H7 (cell line): ENCODE data around the gene FAM24A. TPM values are rescaled to one million over a fixed set of nuclear protein-coding genes. Genes with fewer than 3 reads are reported as not detected.

Experiments
- DNase-seq: peaks from one replicate; pipeline ENCODE4 v3.0.0; 2012
- H3K27me3 ChIP-seq: 2 replicates; pipeline ENCODE4 v1.6.0; 2011; ENCODE audit warnings: mild to moderate bottlenecking, low read length; ENCODE audit not compliant: control insufficient read depth, insufficient read depth
- H3K36me3 ChIP-seq: replicated peaks from 2 replicates; pipeline ENCODE4 v1.5.1; 2011; ENCODE audit warnings: low read length; ENCODE audit not compliant: control insufficient read depth, insufficient read depth
- H3K4me3 ChIP-seq: 2 replicates; pipeline ENCODE4 v1.5.1; 2011; ENCODE audit warnings: low read depth, mild to moderate bottlenecking, control low read depth, low read length, moderate library complexity; ENCODE audit not compliant: insufficient read depth
- total RNA-seq: library from RNA; depleted of rRNA; stranded (reverse); fragments of >200 nt; shearing (Covaris generic); gene quantifications from 2 replicates; pipeline ENCODE4 v1.2.3, GENCODE V29; 2014; rRNA removed

Gene FAM24A
- total RNA-seq, 1 experiment from 2014 or later: not detected

DNA sequence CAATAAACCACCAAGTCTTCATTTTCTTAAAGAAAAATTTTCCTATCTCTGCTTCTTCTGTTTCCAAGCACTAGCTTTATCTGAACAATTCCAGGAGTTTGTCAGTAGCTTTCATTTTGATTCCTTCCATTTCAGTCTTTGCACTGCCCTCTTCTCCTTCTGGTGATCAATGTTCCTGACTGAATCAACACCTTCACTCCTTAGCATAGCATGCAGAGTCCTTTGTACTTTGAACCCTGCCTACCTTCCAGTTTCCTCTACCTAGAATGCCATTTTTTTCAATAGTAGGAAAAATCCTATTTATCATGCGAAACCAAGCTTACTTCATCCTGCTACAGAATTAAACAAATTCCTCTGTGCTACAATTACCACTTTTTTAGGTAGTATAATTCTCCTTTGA is 45.5 kb downstream of the FAM24A start:
- H3K36me3 ChIP-seq: no peaks in the 10 kb centered on the region; the same call in 1 of the 2 replicates
- H3K27me3 ChIP-seq: peaks cover 10% of the 10 kb centered on the region
- DNase-seq: no peak
- H3K4me3 ChIP-seq: no peak overlapping the region

DNA sequence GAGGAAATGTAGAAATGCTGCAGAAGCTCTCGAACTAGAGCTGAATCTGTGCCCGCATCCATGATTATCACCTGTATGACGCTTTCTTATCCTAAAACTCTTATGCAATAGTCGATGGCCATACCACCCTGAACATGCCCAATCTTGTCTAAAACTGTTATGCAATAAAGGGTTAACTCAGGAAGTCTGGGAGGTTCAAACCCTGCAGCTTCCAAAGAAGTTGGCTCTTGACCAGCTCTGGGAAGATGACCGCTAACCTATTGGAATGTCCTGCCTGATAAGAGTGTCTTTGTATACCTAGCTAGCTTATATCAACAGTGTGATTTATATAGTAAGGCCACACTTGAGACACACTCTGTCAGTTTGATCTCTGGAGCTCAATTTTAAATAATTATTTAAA is 47.1 kb downstream of the FAM24A start:
- no peaks in the 10 kb centered on the region for H3K36me3 ChIP-seq
- no peak overlapping the region for H3K4me3 ChIP-seq
- H3K27me3 ChIP-seq: peaks cover 10% of the 10 kb centered on the region
- no peak for DNase-seq

DNA sequence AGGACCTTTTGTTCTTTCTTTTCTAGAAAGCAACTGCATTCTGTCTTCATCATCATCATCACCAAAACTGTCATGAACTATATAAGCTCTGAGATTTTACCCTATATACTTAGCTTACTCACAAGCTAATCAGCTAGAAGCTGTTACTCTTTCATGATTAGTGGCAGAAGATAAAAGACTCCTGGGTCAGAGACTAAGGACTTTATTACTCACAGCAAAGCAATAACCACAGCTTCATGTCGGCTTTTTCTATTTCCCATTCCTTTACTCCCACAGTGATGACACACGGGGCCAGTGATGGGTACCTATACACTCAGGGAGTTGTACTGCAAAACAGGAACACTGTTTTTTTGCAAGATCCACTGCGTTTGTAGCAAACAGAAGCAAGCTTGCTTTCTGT is 52.0 kb downstream of the FAM24A start:
- no peaks in the 10 kb centered on the region for H3K27me3 ChIP-seq
- no peaks in the 10 kb centered on the region for H3K36me3 ChIP-seq
- DNase-seq: no peak
- no peak overlapping the region for H3K4me3 ChIP-seq

Other genes with a start within 250 kb of the FAM24A start
- gene C10orf120, start 210.8 kb upstream of the FAM24A start, total RNA-seq: not detected in 2 replicates
- gene CUZD1, start 64.8 kb upstream of the FAM24A start, total RNA-seq: 0.11 and 1.1 TPM in 2 replicates
- 0.85 and 4.8 TPM in 2 replicates for gene FAM24B, start 31.0 kb upstream of the FAM24A start, total RNA-seq
- 7.2 and 10.3 TPM in 2 replicates for gene C10orf88, start 43.6 kb downstream of the FAM24A start, total RNA-seq
- 6.1 and 7.8 TPM in 2 replicates for gene PSTK, start 69.8 kb downstream of the FAM24A start, total RNA-seq
- gene IKZF5, start 98.2 kb downstream of the FAM24A start, total RNA-seq: 3.4 and 5.0 TPM in 2 replicates
- 5.4 and 5.7 TPM in 2 replicates for gene ACADSB, start 98.4 kb downstream of the FAM24A start, total RNA-seq
- not detected in 2 replicates for gene HMX3, start 225.4 kb downstream of the FAM24A start, total RNA-seq
- 0.07 TPM in 1 of 2 replicates, not detected in the other for gene HMX2, start 237.5 kb downstream of the FAM24A start, total RNA-seq
- 338 and 359 TPM in 2 replicates for gene BUB3, start 243.8 kb downstream of the FAM24A start, total RNA-seq